ENCODE measurements around the gene PHF19. TPM values are rescaled to one million over a fixed set of nuclear protein-coding genes. Genes with fewer than 3 reads are reported as not detected.

The PHF19 gene
- total RNA-seq, 1 donor from 2014 or later = 10.0 TPM

DNA sequence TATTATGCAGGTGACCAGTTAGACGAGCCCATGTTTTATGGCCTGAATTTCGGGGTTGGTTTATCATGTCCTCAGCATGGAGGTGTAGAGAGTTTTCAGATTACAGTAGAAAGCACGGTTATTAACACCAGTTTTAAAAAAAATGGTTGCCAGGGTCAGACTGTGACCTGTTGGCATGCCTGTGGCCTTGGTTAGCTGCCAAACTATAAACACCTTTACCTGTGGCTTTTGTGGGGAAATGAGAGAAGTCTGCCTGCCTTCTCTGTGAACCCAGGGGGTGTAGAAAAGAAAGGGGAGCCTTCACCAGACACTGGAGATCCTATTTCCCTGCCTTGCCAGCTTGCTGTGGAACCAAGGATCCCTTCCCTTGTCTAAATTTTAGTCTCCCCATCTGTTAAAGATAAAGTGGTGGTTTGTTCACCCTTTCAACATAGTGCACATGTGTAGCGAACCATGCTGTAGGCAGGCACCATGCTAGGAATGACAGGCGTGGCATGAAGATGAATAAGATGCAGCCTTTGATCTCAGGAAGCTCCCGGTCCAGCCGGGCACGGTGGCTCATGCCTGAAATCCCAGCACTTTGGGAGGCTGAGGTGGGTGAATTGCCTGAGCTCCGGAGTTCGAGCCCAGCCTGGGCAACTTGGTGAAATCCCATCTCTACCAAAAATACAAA, 6.1 kb upstream of the PHF19 start:
- H3K27ac Mint-ChIP-seq (ENCODE audit: unreplicated experiment) = no peak overlapping the region
- no peak overlapping the region for H3K4me3 Mint-ChIP-seq (ENCODE audit: unreplicated experiment)
- TF ChIP-seq, protein P1, sequence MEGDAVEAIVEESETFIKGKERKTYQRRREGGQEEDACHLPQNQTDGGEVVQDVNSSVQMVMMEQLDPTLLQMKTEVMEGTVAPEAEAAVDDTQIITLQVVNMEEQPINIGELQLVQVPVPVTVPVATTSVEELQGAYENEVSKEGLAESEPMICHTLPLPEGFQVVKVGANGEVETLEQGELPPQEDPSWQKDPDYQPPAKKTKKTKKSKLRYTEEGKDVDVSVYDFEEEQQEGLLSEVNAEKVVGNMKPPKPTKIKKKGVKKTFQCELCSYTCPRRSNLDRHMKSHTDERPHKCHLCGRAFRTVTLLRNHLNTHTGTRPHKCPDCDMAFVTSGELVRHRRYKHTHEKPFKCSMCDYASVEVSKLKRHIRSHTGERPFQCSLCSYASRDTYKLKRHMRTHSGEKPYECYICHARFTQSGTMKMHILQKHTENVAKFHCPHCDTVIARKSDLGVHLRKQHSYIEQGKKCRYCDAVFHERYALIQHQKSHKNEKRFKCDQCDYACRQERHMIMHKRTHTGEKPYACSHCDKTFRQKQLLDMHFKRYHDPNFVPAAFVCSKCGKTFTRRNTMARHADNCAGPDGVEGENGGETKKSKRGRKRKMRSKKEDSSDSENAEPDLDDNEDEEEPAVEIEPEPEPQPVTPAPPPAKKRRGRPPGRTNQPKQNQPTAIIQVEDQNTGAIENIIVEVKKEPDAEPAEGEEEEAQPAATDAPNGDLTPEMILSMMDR (IDR thresholded peaks at IDR 0.05; ENCODE audit: unreplicated experiment) = no peak
- DNase-seq (ENCODE audit: low spot score) = no peak
- H3K4me1 Mint-ChIP-seq (ENCODE audit: unreplicated experiment) = no peaks in the 10 kb centered on the region
- no peaks in the 10 kb centered on the region for H3K9me3 Mint-ChIP-seq (ENCODE audit: unreplicated experiment)
- no peaks in the 10 kb centered on the region for H3K36me3 Mint-ChIP-seq (ENCODE audit: low read depth, unreplicated experiment)
- H3K27me3 Mint-ChIP-seq (ENCODE audit: unreplicated experiment) = peaks cover 5% of the 10 kb centered on the region

DNA sequence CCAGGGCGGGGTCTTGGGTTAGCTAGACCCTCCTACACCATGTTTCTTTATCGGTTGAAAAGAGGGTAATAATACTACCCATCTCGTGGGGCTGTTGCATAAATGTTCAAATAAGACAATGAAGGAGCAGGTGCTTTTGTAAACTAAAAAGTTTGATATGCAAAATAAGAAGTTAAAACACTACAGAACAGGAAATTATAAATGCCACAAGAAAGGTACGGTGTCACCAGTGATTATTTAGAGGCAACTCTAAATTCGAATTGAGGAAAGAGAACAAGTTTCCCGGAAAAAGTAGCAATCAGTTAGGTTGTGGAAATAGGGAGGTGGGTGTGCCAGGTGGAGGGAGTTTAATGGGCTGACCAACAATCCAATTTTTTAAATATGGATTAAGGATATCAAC, 2.5 kb upstream of the PHF19 start:
- TF ChIP-seq, protein P1 (IDR thresholded peaks at IDR 0.05; ENCODE audit: unreplicated experiment) = no peak
- H3K4me3 Mint-ChIP-seq (ENCODE audit: unreplicated experiment) = no peak overlapping the region
- no peak overlapping the region for H3K27ac Mint-ChIP-seq (ENCODE audit: unreplicated experiment)
- no peaks in the 10 kb centered on the region for H3K36me3 Mint-ChIP-seq (ENCODE audit: low read depth, unreplicated experiment)
- no peak for DNase-seq (ENCODE audit: low spot score)
- no peaks in the 10 kb centered on the region for H3K9me3 Mint-ChIP-seq (ENCODE audit: unreplicated experiment)
- peaks cover 4% of the 10 kb centered on the region for H3K4me1 Mint-ChIP-seq (ENCODE audit: unreplicated experiment)
- peaks cover 14% of the 10 kb centered on the region for H3K27me3 Mint-ChIP-seq (ENCODE audit: unreplicated experiment)

DNA sequence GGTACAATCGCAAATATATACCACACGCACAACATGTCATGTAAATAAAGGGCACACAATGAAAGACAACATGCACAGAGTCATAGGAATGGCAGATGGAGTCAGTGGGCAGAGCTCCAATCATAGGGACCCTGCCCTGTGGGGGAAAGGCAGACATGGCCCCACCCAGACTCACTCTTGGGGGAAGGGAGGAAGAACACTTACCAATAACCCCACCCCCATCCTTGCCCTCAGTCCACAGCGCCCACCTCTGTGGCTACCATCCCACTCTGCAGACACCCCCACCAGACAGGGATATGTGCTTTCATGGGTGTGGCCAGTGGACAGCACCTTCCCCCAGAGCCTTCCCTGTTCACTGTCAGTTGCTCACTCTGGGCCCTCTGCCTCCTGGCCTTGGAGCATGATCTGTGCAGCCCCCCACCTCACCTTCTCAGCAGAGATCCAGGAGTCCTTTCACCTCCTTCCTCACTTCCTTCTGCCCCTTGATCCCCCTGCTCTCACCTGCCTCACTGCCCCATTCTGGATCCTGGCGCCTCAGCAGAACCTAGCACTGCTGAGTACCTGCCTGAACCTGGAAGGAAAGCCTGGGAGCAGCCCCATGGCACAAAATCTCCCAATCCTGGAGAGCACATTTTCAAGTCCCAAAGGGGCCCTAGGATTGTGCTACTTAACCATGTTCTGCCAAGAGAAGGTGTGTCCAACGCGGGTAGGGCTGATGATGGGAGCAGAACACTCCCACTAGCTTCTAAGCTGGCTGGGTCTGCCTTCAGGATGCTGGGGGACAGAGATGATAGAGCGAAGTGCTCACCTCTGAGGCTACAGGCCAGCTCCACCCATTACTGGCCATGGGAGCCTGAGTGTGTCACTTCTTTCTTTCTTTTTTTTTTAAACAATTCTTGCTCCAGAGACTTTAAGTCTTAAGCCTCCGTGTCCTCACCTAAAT, 1.5 kb upstream of the PHF19 start:
- Mint-ChIP-seq H3K36me3 (ENCODE audit: low read depth, unreplicated experiment) (peaks cover 5% of the 10 kb centered on the region), H3K9me3 (ENCODE audit: unreplicated experiment) (no peaks in the 10 kb centered on the region), H3K4me1 (ENCODE audit: unreplicated experiment) (peaks cover 4% of the 10 kb centered on the region), H3K27ac (ENCODE audit: unreplicated experiment) (no peak overlapping the region), H3K4me3 (ENCODE audit: unreplicated experiment) (peak overlapping the region; percentile 91), H3K27me3 (ENCODE audit: unreplicated experiment) (peaks cover 18% of the 10 kb centered on the region)
- TF ChIP-seq, protein P1 (IDR thresholded peaks at IDR 0.05; ENCODE audit: unreplicated experiment) = no peak
- no peak for DNase-seq (ENCODE audit: low spot score)

DNA sequence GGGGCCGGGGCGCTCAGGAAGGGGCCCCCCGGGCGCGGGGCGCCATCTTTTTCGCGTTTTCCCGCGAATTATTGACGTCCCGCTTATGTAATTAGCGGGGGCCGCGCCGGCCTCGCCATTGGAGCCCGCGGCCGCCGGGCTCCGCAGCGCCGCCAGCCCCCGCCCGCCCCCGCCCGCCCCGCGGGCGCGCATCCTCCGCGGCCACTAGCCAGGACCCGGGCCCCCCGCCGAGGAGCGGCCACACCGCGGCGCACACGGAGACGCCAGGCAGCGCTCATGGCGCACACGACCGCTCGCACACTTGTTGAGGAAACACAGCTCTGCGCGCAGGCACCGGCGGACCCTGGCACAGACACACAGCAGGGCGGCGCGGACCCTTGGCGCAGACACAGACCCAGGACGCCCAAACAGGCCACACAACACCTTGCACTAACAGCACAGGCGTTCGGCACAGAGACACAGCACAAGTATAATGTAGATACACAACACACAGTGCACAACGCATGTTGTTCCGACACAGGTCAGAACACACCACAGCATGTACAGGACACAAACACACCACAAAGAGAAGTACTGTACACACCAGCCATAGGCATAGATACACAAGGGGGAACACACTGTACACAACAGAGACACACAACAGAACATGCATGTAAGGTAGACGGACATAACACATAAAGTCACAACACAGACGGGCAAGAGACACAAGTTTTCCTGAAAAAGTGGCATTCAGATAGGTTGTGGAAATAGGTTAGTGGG, 467 bp upstream of the PHF19 start:
- TF ChIP-seq, protein P1 (IDR thresholded peaks at IDR 0.05; ENCODE audit: unreplicated experiment) = no peak
- peaks cover 4% of the 10 kb centered on the region for H3K4me1 Mint-ChIP-seq (ENCODE audit: unreplicated experiment)
- H3K27me3 Mint-ChIP-seq (ENCODE audit: unreplicated experiment) = peaks cover 18% of the 10 kb centered on the region
- no peaks in the 10 kb centered on the region for H3K9me3 Mint-ChIP-seq (ENCODE audit: unreplicated experiment)
- H3K4me3 Mint-ChIP-seq (ENCODE audit: unreplicated experiment) = peak overlapping the region; percentile 91
- no peak overlapping the region for H3K27ac Mint-ChIP-seq (ENCODE audit: unreplicated experiment)
- H3K36me3 Mint-ChIP-seq (ENCODE audit: low read depth, unreplicated experiment) = peaks cover 5% of the 10 kb centered on the region
- DNase-seq (ENCODE audit: low spot score) = peak; percentile 38

All from endothelial cell (in vitro differentiated cells).